ENCODE results near the gene PLRG1.

Gene PLRG1

DNA sequence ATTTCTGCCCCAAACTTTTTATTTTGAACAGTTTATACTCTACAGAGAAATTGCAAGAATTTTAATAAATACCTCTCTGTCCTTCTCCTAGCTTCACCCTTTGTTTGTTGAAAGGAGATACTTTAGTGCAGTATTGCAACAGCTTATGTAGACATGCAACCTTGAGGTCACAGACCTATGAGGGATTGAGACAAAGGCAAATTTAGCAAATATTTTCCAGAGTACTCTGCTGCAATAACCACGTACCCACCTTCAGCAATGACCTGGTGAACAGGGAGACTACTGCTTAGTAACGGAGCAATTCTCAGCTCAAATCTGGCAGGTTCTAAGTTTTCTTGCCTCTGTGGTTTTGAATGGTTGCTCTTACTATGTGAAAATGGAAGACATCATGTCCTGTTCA is 27.1 kb upstream of the PLRG1 start:
- DNase-seq: no peak
- intact Hi-C loops (cut with DNase I): no loop called here

DNA sequence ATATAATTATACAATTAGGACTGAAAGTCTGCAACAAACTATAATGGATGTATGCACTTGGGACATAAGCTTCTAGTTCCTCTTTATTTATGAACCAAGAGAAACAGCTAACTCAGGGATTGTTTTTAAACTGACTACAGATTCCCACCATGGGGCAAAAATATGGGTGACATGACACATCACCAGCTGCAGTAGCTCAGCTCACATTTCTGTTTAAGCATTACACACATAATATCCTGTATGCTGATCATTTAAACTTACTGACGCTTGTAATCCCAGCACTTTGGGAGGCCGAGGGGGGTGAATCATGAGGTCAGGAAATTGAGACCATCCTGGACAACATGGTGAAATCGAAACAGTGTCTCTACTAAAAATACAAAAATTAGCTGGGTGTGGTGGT is 24.1 kb upstream of the PLRG1 start:
- intact Hi-C loops (cut with DNase I): no loop called here
- DNase-seq: no peak

- intact Hi-C loops (cut with DNase I): no loop called here
- DNase-seq: no peak
These were observed 23.1 kb upstream of the PLRG1 start for GRCh38 chr4:154573190-154573870.

DNA sequence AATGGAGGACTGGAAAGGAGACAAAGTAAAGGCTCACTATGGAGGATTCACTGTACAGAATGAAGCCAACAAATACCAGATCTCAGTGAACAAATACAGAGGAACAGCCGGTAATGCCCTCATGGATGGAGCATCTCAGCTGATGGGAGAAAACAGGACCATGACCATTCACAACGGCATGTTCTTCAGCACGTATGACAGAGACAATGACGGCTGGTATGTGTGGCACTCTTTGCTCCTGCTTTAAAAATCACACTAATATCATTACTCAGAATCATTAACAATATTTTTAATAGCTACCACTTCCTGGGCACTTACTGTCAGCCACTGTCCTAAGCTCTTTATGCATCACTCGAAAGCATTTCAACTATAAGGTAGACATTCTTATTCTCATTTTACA is 19.4 kb upstream of the PLRG1 start:
- DNase-seq: no peak
- intact Hi-C loops (cut with DNase I): no loop called here

- intact Hi-C loops (cut with DNase I): no loop called here
- no peak for DNase-seq
These were observed 18.8 kb upstream of the PLRG1 start for GRCh38 chr4:154569028-154569427.

DNA sequence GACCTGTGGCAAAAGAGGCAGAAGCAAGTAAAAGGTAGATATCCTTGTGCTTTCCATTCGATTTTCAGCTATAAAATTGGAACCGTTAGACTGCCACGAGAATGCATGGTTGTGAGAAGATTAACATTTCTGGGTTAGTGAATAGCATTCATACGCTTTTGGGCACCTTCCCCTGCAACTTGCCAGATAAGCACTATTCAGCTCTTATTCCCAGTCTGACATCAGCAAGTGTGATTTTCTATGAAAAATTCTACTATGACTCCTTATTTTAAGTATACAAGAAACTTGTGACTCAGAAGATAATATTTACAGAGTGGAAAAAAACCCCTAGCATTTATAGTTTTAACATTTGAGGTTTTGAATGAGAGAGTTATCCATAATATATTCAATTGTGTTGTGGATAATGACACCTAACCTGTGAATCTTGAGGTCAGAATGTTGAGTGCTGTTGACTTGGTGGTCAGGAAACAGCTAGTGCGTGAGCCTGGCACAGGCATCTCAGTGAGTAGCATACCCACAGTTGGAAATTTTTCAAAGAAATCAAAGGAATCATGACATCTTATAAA is 16.5 kb upstream of the PLRG1 start:
- intact Hi-C loops (cut with DNase I): no loop called here
- DNase-seq: no peak

DNA sequence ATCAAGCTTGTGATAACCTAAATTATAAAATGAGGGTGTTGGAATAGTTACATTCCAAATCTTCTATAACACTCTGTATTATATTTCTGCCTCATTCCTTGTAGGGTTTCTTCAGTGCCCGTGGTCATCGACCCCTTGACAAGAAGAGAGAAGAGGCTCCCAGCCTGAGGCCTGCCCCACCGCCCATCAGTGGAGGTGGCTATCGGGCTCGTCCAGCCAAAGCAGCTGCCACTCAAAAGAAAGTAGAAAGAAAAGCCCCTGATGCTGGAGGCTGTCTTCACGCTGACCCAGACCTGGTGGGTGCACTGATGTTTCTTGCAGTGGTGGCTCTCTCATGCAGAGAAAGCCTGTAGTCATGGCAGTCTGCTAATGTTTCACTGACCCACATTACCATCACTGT is 15.5 kb upstream of the PLRG1 start:
- intact Hi-C loops (cut with DNase I): no loop called here
- peak in 3 of 10 donors; percentile 53 to 66 (median 63) for DNase-seq

DNA sequence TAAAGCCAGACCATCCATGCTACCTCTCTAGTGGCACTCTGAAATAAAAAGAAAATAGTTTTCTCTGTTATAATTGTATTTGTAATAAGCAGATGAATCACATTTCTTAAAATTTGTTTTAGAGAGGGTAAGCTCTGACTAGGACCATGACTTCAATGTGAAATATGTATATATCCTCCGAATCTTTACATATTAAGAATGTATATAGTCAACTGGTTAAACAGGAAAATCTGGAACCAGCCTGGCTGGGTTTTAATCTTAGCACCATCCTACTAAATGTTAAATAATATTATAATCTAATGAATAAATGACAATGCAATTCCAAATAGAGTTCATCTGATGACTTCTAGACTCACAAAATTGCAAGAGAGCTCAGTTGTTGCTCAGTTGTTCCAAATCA is 14.1 kb upstream of the PLRG1 start:
- DNase-seq: no peak
- intact Hi-C loops (cut with DNase I): no loop called here

- no peak for DNase-seq
- intact Hi-C loops (cut with DNase I): no loop called here
These were observed 12.6 kb upstream of the PLRG1 start, which contains the start of gene FGB for GRCh38 chr4:154562697-154563254. FGB (plus strand) TSS chr4:154563011; CDS start chr4:154563019, 8 bp downstream.

DNA sequence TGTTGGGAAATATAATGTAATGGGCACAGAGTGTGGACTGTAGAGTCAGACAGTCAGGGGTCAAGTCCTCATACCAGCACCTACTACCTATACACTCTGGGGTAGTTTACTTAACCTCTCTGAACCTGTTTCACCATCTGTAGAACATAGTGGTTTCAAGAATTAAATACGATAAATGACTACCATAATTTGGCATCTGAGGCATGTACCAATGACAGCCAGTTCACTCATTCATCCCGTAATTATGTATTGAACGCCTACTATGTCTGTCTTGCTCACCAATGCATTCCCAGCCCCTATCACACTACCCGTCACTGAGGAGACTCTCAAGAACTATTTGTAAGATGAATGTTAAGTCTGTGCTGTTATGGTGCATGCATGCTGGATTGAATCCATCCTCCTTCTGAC is 10.6 kb upstream of the PLRG1 start:
- DNase-seq: no peak
- intact Hi-C loops (cut with DNase I): no loop called here

GRCh38 chr4:154560419-154560801 is 10.2 kb upstream of the PLRG1 start:
- no peak for DNase-seq
- intact Hi-C loops (cut with DNase I): no loop called here

GRCh38 chr4:154559494-154560418 is 9.6 kb upstream of the PLRG1 start:
- DNase-seq: no peak
- intact Hi-C loops (cut with DNase I): loop anchor here (10.0 kb wide), 1 partner anchor 215 kb away; no protein-coding TSS in a partner anchor

DNA sequence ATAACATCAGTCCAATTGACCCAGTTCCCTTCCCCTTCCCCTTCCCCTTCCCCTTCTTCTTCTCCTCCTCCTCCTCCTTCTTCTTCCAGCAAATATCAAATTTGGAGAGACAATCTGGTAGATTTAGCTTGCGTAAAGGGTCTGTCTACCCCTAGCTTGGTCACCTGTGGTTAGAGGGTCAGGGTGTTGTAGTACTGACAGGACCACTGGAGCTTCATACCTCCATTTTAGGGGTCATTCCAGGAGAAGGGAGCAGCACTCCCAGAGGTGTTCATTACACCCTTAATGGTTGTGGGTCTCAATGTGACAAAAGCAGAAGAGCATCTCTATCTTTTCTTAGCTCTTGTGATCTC is 8.9 kb upstream of the PLRG1 start:
- DNase-seq: no peak
- intact Hi-C loops (cut with DNase I): loop anchor here (10.0 kb wide), 1 partner anchor 216 kb away; no protein-coding TSS in a partner anchor

DNA sequence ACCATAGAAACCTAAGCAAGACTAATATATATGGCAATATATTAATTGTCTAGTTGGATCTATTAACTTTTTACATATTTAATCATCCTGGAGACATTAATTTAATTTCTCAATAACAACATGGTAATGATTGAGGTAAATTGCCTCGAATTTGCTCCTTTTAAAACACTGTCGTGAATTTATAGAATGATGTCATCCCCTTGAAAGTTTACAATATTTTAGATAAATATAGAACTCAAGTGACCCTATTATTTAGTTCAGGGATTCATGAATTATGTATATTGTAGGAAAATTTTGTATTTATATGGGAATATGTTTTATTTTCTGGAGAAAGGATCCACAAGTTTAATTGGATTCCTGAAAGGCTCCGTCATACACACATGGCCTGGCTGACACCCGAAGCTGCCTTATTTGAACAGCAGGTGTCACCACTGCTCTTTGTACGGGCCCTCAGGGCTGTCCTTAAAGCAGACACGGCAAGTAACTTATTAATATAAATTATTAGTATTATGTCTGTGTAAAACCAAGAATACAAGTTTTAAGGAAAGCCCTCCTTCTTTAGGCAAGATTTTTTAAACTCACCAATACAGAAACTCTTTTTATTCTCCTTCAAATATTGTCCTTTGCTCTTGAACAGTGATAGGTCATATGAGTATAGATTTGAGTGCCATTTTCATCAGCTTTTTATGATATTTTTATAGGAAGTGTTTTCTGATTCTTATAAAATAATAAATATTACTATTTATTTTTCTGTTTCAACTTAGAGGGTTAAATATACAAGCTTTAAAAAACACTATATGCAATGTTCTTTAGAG is 1.9 kb upstream of the PLRG1 start:
- intact Hi-C loops (cut with DNase I): loop anchor here (1.0 to 10.0 kb wide), 3 partner anchors 66 to 820 kb away; no protein-coding TSS in a partner anchor

GRCh38 chr4:154545689-154546088 is 4.5 kb downstream of the PLRG1 start:
- intact Hi-C loops (cut with DNase I): no loop called here

More for the DNA sequence above, 1.9 kb upstream of the PLRG1 start:
- peak; percentile 51 to 96 (median 75) for DNase-seq

DNA sequence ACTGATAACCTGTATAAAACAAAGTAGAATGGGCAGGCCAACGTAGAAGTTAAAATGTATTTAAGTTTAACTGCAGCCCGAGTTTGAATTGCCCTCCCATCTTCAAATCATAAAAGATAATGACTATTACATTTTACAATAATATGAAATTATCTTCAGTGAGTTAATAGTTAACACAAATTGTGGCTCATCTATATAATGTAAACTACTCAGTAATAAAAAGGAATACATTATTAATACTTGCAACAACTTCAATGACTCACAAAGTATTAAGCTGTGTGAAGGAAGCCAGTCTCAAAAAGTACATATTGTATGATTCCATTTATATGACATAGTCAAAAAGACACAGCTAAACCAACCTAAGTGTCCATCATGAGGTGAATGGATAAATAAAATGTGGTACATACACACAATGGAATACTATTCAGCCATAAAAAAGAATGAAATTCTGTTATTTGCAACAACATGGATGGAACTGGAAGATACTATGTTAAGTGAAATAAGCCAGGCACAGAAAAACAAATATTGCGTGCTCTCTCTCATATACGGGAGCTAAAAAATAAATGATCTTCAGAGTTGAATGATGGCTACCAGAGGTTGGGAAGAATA is 7.8 kb downstream of the PLRG1 start:
- DNase-seq: no peak
- intact Hi-C loops (cut with DNase I): no loop called here

More at GRCh38 chr4:154545689-154546088, 4.5 kb downstream of the PLRG1 start:
- DNase-seq: no peak

- DNase-seq: no peak
- intact Hi-C loops (cut with DNase I): no loop called here
These were observed 15.9 kb downstream of the PLRG1 start for GRCh38 chr4:154534296-154534695.

DNA sequence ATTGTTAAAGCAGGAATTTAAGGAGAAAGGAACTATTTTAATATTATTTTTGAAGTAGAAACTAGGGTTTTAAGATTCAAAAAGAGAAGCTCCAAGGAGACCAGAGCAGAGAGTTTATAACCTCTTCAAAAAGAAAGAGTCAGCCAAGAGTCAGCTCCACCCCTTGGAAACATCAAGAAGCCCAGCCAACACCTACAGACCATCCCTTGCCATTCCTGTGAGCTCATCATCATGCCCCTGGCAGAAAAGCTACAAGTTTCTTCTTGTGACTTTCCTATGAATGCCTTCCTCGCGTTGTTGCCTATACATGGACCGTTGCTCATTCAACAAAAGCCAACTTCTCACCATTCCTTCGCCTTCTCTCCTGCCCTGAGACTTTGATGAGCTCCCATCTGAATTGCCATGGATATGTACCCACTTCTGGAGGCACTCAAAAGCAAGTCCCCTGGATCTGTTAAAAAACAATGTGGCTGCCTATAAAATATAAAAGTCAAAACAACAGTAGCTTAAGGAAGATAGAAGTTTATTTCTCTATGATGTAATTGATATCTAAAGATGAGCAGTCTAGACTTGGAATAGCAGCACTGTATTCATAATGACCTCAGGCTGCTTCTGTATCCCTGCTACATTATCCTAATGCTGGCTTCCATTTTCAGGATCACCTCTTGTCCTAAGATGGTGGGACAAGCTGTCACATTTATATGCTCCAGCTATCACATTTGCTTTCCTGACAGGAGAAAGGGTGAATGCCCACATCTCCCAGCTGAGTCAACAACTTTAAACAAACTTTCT is 20.3 kb downstream of the PLRG1 start:
- no peak for DNase-seq
- intact Hi-C loops (cut with DNase I): no loop called here

DNA sequence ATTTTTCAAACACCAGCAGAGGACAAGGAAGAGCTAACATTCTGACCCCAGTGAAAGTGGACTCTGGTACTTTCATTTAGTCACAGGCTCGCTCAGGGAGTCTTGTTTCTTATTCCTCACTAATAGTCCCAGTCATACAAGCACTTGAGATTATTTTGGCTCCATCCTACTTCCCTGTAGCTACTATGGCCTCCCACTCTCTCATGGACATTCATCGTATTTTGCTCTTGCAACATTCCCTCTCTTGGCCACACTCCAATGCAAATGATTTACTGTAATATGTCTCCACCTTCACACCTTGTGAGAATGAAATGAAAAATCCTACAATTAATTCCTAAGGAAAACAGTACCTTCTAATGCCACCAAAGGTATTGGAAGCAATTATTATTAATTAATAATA is 21.3 kb downstream of the PLRG1 start:
- DNase-seq: no peak
- intact Hi-C loops (cut with DNase I): no loop called here
